HG03575 (cell line): Measurements from ENCODE around the gene TYSND1.
"Not testable (repeated sequence)": the region's sequence is repeated elsewhere in the genome, so short reads cannot be mapped to it uniquely, and the experiment has no call there.

ENCODE experiments used
- ATAC-seq: cut with Tn5 transposase; IDR thresholded peaks from one replicate; pipeline ENCODE4 v1.9.1; 2021; ENCODE audit not compliant: unreplicated experiment, insufficient number of reproducible peaks, low FRiP score; ENCODE audit errors: extremely low read depth

Gene TYSND1

GRCh38 chr10:70169011-70169410 is 22.5 kb upstream of the TYSND1 start:
- ATAC-seq, result no peak

- ATAC-seq, result no peak
Measured at GRCh38 chr10:70167246-70167645, 20.7 kb upstream of the TYSND1 start.

- ATAC-seq, result no peak
Measured at GRCh38 chr10:70166394-70166793, 19.9 kb upstream of the TYSND1 start.

- ATAC-seq, result no peak
Measured at GRCh38 chr10:70164163-70164562, 17.7 kb upstream of the TYSND1 start.

GRCh38 chr10:70163448-70163847 is 16.9 kb upstream of the TYSND1 start:
- no peak for ATAC-seq

GRCh38 chr10:70162892-70163201 is 16.3 kb upstream of the TYSND1 start:
- ATAC-seq, result no peak

- ATAC-seq, result no peak
Measured at GRCh38 chr10:70162151-70162891, 15.8 kb upstream of the TYSND1 start.

GRCh38 chr10:70160798-70161197 is 14.3 kb upstream of the TYSND1 start:
- ATAC-seq, result no peak

GRCh38 chr10:70159366-70159765 is 12.9 kb upstream of the TYSND1 start:
- ATAC-seq, result not testable (repeated sequence)

- no peak for ATAC-seq
Measured at GRCh38 chr10:70158113-70158512, 11.6 kb upstream of the TYSND1 start.

GRCh38 chr10:70155255-70155838 is 8.8 kb upstream of the TYSND1 start:
- ATAC-seq, result no peak

- ATAC-seq, result no peak
Measured at GRCh38 chr10:70148516-70148915, 2.0 kb upstream of the TYSND1 start.

- no peak for ATAC-seq
Measured at GRCh38 chr10:70147259-70147625, 742 bp upstream of the TYSND1 start.

- ATAC-seq, result peak; percentile 3
Measured at GRCh38 chr10:70145666-70146488, 623 bp downstream of the TYSND1 start.

- ATAC-seq, result no peak
Measured at GRCh38 chr10:70145166-70145665, 1.3 kb downstream of the TYSND1 start.

- no peak for ATAC-seq
Measured at GRCh38 chr10:70144372-70145110, 2.0 kb downstream of the TYSND1 start.

GRCh38 chr10:70142555-70142954 is 3.9 kb downstream of the TYSND1 start:
- no peak for ATAC-seq

- no peak for ATAC-seq
Measured at GRCh38 chr10:70140297-70140696, 6.2 kb downstream of the TYSND1 start.

GRCh38 chr10:70139997-70140250 is 6.6 kb downstream of the TYSND1 start:
- no peak for ATAC-seq
